K562 (cell line): ENCODE results near the gene BAD. TPM values are rescaled to one million over a fixed set of nuclear protein-coding genes. Genes with fewer than 3 reads are reported as not detected.
A peak's percentile ranks its signal among the peaks of the same experiment; 100 is the strongest.
"Not testable (repeated sequence)": the region's sequence is repeated elsewhere in the genome, so short reads cannot be mapped to it uniquely, and the experiment has no call there.

ENCODE experiments used
- ATAC-seq: fragments of 200-7000 bp; cut with Tn5 transposase; 3 replicates; pipeline ENCODE4 v1.9.1; 2020; ENCODE audit warnings: moderate library complexity
- BruUV-seq: library from RNA; stranded (reverse); fragments of 400-500 nt; replicated peaks from 2 replicates; lab custom pipeline; 2021; lab: Mats Ljungman, UMichigan
- CTCF ChIA-PET: fragments of 300-600 bp; formaldehyde crosslinking; extraction: SDS; loops from one replicate; lab custom pipeline; 2021; ENCODE audit warnings: low intra/inter-chr PET ratio; lab: Yijun Ruan, JAX
- POLR2A ChIA-PET: fragments of 300-600, 350-650 bp; sonication (Branson Sonifier 250); formaldehyde crosslinking; extraction: SDS; loops from one replicate; lab custom pipeline; 2021; ENCODE audit warnings: antibody characterized with exemption, inconsistent platforms; lab: Yijun Ruan, JAX
- DNase-seq, 4 experiments: peaks; one replicate each; pipeline versions ENCODE4 v3.0.0 to v3.0.0-alpha.2; 2011 to 2018; ENCODE audit warnings: low spot score in 3 of 4, mixed read lengths in 3 of 4; ENCODE audit errors: extremely low read depth in 1 of 4
- FAIRE-seq: peaks from 2 replicates; lab custom pipeline; 2011; peaks lifted over from hg19 to GRCh38; lab: Jason Lieb, UNC
- H2AFZ ChIP-seq: 2 replicates; pipeline ENCODE4 v1.6.0; 2011; ENCODE audit warnings: low read depth, low read length, control low read depth, inconsistent platforms
- H3K27ac ChIP-seq: fragments of 200-600 bp; 3 replicates; pipeline ENCODE4 v1.8.0; 2011; ENCODE audit warnings: low read depth, mild to moderate bottlenecking, control low read depth, inconsistent platforms, low read length, moderate library complexity, mixed read lengths; ENCODE audit errors: extremely low read depth
- H3K27me3 ChIP-seq, 2 experiments: fragments of 300-600 bp in 1 of 2; 2 replicates in 1 of 2; 3 replicates in 1 of 2; pipeline versions ENCODE4 v1.6.0 to v1.8.0; 2011; ENCODE audit warnings: inconsistent platforms in 2 of 2, low read length in 2 of 2, mild to moderate bottlenecking in 1 of 2, mixed read lengths in 1 of 2, moderate library complexity in 1 of 2; ENCODE audit not compliant: control insufficient read depth in 2 of 2, insufficient read depth in 2 of 2
- H3K36me3 ChIP-seq: fragments of 300-600 bp; 3 replicates; pipeline ENCODE4 v1.8.0; 2011; ENCODE audit warnings: mild to moderate bottlenecking, low read length, inconsistent platforms; ENCODE audit not compliant: control insufficient read depth, insufficient read depth
- H3K4me1 ChIP-seq, 2 experiments: fragments of 200-600 bp in 1 of 2; replicated peaks in 1 of 2; 2 replicates in 1 of 2; 3 replicates in 1 of 2; pipeline versions ENCODE4 v1.5.1 to v1.8.0; 2011; ENCODE audit warnings: inconsistent platforms in 2 of 2, low read length in 2 of 2, mild to moderate bottlenecking in 1 of 2, mixed read lengths in 1 of 2, moderate library complexity in 1 of 2; ENCODE audit not compliant: control insufficient read depth in 2 of 2, insufficient read depth in 2 of 2
- H3K4me2 ChIP-seq: 2 replicates; pipeline ENCODE4 v1.6.1; 2011; ENCODE audit warnings: low read length, control low read depth, inconsistent platforms, mixed read lengths; ENCODE audit not compliant: insufficient read depth
- H3K4me3 ChIP-seq: fragments of 200-600 bp; sonication (generic), shearing (Covaris generic); 2 replicates; pipeline ENCODE4 v1.5.1; 2016; ENCODE audit warnings: control low read depth, inconsistent platforms
- H3K79me2 ChIP-seq: fragments of 200-600 bp; 3 replicates; pipeline ENCODE4 v1.8.0; 2011; ENCODE audit warnings: low read length, inconsistent platforms; ENCODE audit not compliant: control insufficient read depth, insufficient read depth
- H3K9ac ChIP-seq, 2 experiments: 2 replicates each; pipeline versions ENCODE4 v1.6.0 to v1.6.1; 2011; ENCODE audit warnings: low read depth in 2 of 2, low read length in 2 of 2, control low read depth in 1 of 2, inconsistent platforms in 1 of 2, mild to moderate bottlenecking in 1 of 2, mixed read lengths in 1 of 2; ENCODE audit not compliant: insufficient read depth in 1 of 2
- H3K9me1 ChIP-seq: one replicate; pipeline ENCODE4 v1.6.0; 2011; ENCODE audit warnings: inconsistent platforms, mild to moderate bottlenecking, low read length, moderate library complexity; ENCODE audit not compliant: control insufficient read depth, insufficient read depth
- H3K9me3 ChIP-seq: replicated peaks from 2 replicates; pipeline ENCODE4 v1.5.1; 2011; ENCODE audit warnings: low read depth, low read length, inconsistent platforms; ENCODE audit not compliant: control insufficient read depth, insufficient read depth
- H4K20me1 ChIP-seq: replicated peaks from 2 replicates; pipeline ENCODE4 v1.6.1; 2011; ENCODE audit warnings: low read length, inconsistent platforms, mixed read lengths; ENCODE audit not compliant: control insufficient read depth, insufficient read depth
- MAX ChIP-seq: sonication (generic); formaldehyde crosslinking; IDR thresholded peaks from 2 replicates; pipeline ENCODE4 v1.9.0; 2022; ENCODE audit warnings: mild to moderate bottlenecking, missing genetic modification reagents
- POLR2G ChIP-seq: fragments of 200-400 bp; formaldehyde crosslinking; IDR thresholded peaks from 2 replicates; pipeline ENCODE4 v1.6.1; 2017; ENCODE audit warnings: low read depth, mild to moderate bottlenecking, antibody characterized with exemption, low read length, moderate library complexity
- ZFX ChIP-seq: sonication (generic); formaldehyde crosslinking; IDR thresholded peaks from 2 replicates; pipeline ENCODE4 v1.8.0; 2022; ENCODE audit warnings: mild to moderate bottlenecking, missing genetic modification reagents, moderate library complexity
- WGBS: fragments of 100-300 bp; shearing (Covaris generic); methylation state at CpG from one replicate; pipeline ENCODE4 v1.1.6; 2016; ENCODE audit warnings: low coverage, mixed read lengths; ENCODE audit not compliant: insufficient coverage; ENCODE audit errors: missing lambda C conversion rate; 5-methylcytosine and 5-hydroxymethylcytosine counted together
- in situ Hi-C: fragments of 300-500 bp; cut with MboI; formaldehyde crosslinking; loops from 4 replicates; pipeline ENCODE4 v1.15.0; 2018; ENCODE audit warnings: inconsistent platforms, mixed read lengths
- intact Hi-C: fragments of 100-400 bp; cut with micrococcal nuclease; formaldehyde crosslinking; loops from 2 replicates; pipeline ENCODE4 v1.14.2; 2022
- polyA plus RNA-seq, 8 experiments: library from polyadenylated mRNA; depleted of rRNA in 4 of 8; stranded (reverse) in 5 of 8; unstranded in 3 of 8; fragments of >200 nt; fragmentation: Nextera tagmentation in 2 of 8; fragmentation: Illumina TruSeq in 1 of 8; extraction: Ambion mirVana in 2 of 8; extraction: Trizol in 1 of 8; gene quantifications; 2 replicates each; pipeline versions ENCODE4 v1.2.1 to v1.2.3, GENCODE V29; 2011 to 2014; ENCODE audit warnings: inconsistent platforms in 1 of 8, missing spikeins in 1 of 8
- total RNA-seq, 7 experiments: library from RNA; depleted of rRNA in 6 of 7; stranded (reverse); fragments of >200 nt in 6 of 7; fragmentation: Illumina TruSeq in 2 of 7; extraction: Trizol in 2 of 7; gene quantifications; 2 replicates each; pipeline versions ENCODE4 v1.2.1 to v1.2.3, GENCODE V29; 2011 to 2021; ENCODE audit warnings: low replicate concordance in 1 of 7
- TF ChIP-seq, protein P1 (sequence below), 2 experiments: IDR thresholded peaks; 2 replicates each; pipeline ENCODE4 v1.6.1; 2012; ENCODE audit warnings: improper control_type of control experiment in 2 of 2, low read depth in 2 of 2, low read length in 2 of 2, borderline replicate concordance in 1 of 2

Gene BAD
- total and polyA plus RNA-seq, 9 of the 15 experiments (the other 6 are each of a cell fraction or from before 2014, with no cell fraction given) = 0.61 to 45.6 (median 11.8) TPM

DNA sequence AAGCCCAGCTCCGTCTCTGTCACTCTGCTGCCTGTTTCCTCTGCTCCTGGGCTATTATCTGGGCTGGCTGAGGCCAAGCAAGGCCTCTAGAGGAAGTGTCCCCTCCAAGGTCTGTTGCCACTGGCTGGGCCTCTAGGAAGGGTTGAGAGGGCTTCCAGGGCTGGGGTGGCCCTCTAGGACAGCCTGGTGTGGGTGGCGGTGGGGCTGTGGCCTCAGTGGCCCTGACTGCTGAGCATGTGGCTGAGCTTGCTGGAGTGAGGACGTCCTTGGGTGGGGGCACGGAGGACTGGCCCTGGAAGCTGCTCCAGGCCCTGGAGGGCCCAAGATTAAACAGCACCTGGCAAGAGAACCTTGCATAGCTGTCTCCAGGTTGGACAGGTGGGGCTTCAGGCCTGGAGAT lies 39.5 kb upstream of the BAD start:
- H3K79me2 ChIP-seq, intact Hi-C loops, CTCF ChIA-PET, H4K20me1 ChIP-seq, H3K9me1 ChIP-seq, BruUV-seq, FAIRE-seq, H3K27me3 ChIP-seq, DNase-seq, in situ Hi-C loops, H2AFZ ChIP-seq, H3K9me3 ChIP-seq, H3K4me3 ChIP-seq, H3K27ac ChIP-seq, H3K4me2 ChIP-seq: not testable (repeated sequence)
- peak; percentile 27; the same call in 1 of the 2 replicates for TF ChIP-seq POLR2G
- TF ChIP-seq MAX = 0 out of 2 replicates have a peak, but pooled peaks have one; percentile 20
- TF ChIP-seq, protein P1, sequence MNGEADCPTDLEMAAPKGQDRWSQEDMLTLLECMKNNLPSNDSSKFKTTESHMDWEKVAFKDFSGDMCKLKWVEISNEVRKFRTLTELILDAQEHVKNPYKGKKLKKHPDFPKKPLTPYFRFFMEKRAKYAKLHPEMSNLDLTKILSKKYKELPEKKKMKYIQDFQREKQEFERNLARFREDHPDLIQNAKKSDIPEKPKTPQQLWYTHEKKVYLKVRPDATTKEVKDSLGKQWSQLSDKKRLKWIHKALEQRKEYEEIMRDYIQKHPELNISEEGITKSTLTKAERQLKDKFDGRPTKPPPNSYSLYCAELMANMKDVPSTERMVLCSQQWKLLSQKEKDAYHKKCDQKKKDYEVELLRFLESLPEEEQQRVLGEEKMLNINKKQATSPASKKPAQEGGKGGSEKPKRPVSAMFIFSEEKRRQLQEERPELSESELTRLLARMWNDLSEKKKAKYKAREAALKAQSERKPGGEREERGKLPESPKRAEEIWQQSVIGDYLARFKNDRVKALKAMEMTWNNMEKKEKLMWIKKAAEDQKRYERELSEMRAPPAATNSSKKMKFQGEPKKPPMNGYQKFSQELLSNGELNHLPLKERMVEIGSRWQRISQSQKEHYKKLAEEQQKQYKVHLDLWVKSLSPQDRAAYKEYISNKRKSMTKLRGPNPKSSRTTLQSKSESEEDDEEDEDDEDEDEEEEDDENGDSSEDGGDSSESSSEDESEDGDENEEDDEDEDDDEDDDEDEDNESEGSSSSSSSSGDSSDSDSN (IDR thresholded peaks at IDR 0.05; ENCODE audit: borderline replicate concordance in 1 of 2, low read depth in 2 of 2, low read length in 2 of 2) = peak in 1 of 2 experiments; percentile 36; a peak in 1 of 4 replicates
- peak; percentile 64 for TF ChIP-seq ZFX
- H3K9ac ChIP-seq = peak overlapping the region in 1 of 2 experiments; percentile 84; a peak in 2 of 4 replicates
- H3K4me1 ChIP-seq = peaks cover 8 to 33% of the 10 kb centered on the region in 2 experiments; a peak in 4 of 5 replicates
- POLR2A ChIA-PET = interaction anchor here (0.6 to 1.6 kb wide), 6 partner anchors 8 to 268 kb away, joined by 3 to 15 read pairs (median 3); no protein-coding TSS in a partner anchor
- H3K36me3 ChIP-seq = peaks cover 26% of the 10 kb centered on the region; the same call in 1 of the 3 replicates
- 83% methylated on average over 4 of the region's 4 CpGs for WGBS
- ATAC-seq = peak; percentile 10; the same call in 1 of the 3 replicates
